NCI-H510A (cell line): ENCODE results near the gene CAMK1D.

Experiments
- DNase-seq: peaks from one replicate; lab custom pipeline; 2025; lab: John Stamatoyannopoulos, UW

CAMK1D gene

GRCh38 chr10:12657489-12657888 is 308.1 kb downstream of the CAMK1D start:
- DNase-seq: no peak

- no peak for DNase-seq
Measured at GRCh38 chr10:12658526-12658925, 309.2 kb downstream of the CAMK1D start.

- no peak for DNase-seq
Measured at GRCh38 chr10:12659706-12660105, 310.4 kb downstream of the CAMK1D start.

GRCh38 chr10:12660812-12661211 is 311.5 kb downstream of the CAMK1D start:
- DNase-seq: no peak

- DNase-seq: no peak
Measured at GRCh38 chr10:12661671-12662070, 312.3 kb downstream of the CAMK1D start.

GRCh38 chr10:12663863-12664262 is 314.5 kb downstream of the CAMK1D start:
- no peak for DNase-seq

GRCh38 chr10:12665501-12665900 is 316.2 kb downstream of the CAMK1D start:
- no peak for DNase-seq

- no peak for DNase-seq
Measured at GRCh38 chr10:12667052-12667451, 317.7 kb downstream of the CAMK1D start.

GRCh38 chr10:12668634-12669033 is 319.3 kb downstream of the CAMK1D start:
- no peak for DNase-seq

GRCh38 chr10:12670004-12670403 is 320.7 kb downstream of the CAMK1D start:
- no peak for DNase-seq

- DNase-seq: no peak
Measured at GRCh38 chr10:12675186-12675585, 325.8 kb downstream of the CAMK1D start.

GRCh38 chr10:12679636-12680035 is 330.3 kb downstream of the CAMK1D start:
- DNase-seq: no peak

- no peak for DNase-seq
Measured at GRCh38 chr10:12681252-12681651, 331.9 kb downstream of the CAMK1D start.

GRCh38 chr10:12684784-12685183 is 335.4 kb downstream of the CAMK1D start:
- no peak for DNase-seq

- no peak for DNase-seq
Measured at GRCh38 chr10:12685261-12686058, 336.1 kb downstream of the CAMK1D start.

- DNase-seq: no peak
Measured at GRCh38 chr10:12687996-12688395, 338.6 kb downstream of the CAMK1D start.

GRCh38 chr10:12689893-12690292 is 340.5 kb downstream of the CAMK1D start:
- no peak for DNase-seq

GRCh38 chr10:12690525-12691126 is 341.3 kb downstream of the CAMK1D start:
- DNase-seq: no peak

- no peak for DNase-seq
Measured at GRCh38 chr10:12691596-12691995, 342.2 kb downstream of the CAMK1D start.

- DNase-seq: no peak
Measured at GRCh38 chr10:12697764-12698163, 348.4 kb downstream of the CAMK1D start.

GRCh38 chr10:12699258-12699700 is 349.9 kb downstream of the CAMK1D start:
- DNase-seq: no peak

GRCh38 chr10:12699781-12700556 is 350.6 kb downstream of the CAMK1D start:
- no peak for DNase-seq

GRCh38 chr10:12700557-12700874 is 351.2 kb downstream of the CAMK1D start:
- no peak for DNase-seq
